HG03095 (cell line): ENCODE results near the gene SYNGR2.
A peak's percentile ranks its signal among the peaks of the same experiment; 100 is the strongest.
"Not testable (repeated sequence)": the region's sequence is repeated elsewhere in the genome, so short reads cannot be mapped to it uniquely, and the experiment has no call there.

ENCODE experiments used
- ATAC-seq: cut with Tn5 transposase; IDR thresholded peaks from one replicate; pipeline ENCODE4 v1.9.1; 2021; ENCODE audit warnings: moderate library complexity; ENCODE audit not compliant: unreplicated experiment

The SYNGR2 gene

DNA sequence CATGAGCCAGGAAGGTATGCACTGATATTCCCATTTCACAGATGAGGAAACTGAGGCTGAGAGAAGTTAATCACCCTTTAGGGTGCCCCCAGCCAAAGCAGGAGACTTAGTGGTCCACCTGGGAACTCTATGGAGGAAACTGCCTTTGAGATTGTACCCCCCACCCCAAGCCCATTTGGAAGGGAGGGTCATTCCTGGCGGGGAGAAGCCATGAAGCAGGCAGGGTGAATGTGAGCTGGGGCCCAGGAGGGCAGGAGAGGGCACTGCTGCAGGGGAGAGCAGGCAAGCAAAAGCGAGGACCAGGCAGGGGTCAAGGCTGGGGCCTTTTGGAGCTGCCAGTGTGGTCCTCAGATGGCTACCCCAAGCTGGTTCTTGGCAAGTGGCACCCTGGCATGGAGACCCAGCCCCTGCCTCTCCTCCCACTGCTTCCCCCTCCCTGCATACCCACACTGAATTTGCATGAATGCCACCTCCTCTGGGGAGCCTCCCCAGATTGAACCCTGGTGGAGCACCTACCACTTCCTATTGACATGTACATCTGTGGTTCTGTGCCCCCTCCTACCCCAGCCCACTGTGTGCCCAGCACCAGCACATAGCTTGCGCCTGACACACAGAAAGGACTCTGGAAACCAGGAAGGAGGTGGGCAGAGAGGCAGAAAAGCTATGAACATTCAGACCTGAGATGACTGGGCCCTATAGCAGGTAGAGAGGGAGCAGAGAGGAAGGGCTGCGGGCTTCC is 38.9 kb upstream of the SYNGR2 start:
- no peak for ATAC-seq

DNA sequence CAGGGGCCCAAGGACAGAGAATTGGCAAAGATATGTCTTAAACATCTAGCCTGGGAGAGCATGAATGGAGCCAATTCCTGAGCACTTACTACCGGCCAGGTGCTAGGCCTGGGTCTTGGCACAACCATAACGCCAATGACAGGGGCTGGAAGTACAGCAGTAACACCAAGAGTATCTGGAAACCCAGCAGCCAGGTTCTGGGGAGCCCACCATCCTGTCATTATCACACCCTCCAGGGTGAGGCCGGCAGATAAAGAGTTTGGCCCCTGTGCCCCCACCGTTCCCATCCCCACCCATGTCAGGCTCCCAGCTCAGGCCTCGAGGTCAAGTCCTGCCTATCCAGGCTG is 38.3 kb upstream of the SYNGR2 start:
- no peak for ATAC-seq

DNA sequence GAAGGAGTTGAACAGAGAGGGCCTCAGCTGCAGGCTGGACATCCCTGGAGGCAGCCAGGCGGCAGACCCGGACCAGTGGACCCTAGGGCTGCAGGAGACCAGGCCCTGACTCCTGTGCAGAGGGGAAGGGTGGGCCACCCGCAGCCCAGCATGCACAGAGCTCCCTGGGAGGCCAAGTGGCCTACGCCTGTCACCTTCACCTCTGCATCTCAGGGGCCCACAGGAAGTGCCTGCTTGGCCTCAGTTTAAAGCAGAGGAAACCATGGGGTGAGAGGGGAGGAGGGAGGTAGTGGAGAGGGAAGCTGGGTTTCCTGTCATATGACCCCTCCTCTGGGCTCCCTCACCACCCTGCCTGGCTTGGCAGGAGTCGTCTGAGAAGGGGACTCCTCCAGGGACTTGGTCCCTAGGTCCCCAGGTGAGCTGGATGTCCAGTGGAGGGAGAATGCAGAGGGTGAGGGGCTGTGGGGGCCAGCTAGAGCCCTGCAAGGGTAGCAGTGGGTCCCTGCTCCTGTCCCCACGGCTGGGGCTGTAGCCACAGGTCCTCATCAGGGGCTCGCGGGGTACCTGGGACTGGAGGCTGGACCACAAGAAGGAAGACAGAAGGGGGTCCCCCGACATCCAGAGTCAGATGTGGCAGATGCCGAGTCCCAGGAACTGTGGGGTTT is 37.8 kb upstream of the SYNGR2 start, which contains the start of gene TMC8:
TMC8 (plus strand) TSS at position 335 of the 665 bp plus-strand sequence. CDS start 818 bp downstream, outside the sequence.
- ATAC-seq = no peak

DNA sequence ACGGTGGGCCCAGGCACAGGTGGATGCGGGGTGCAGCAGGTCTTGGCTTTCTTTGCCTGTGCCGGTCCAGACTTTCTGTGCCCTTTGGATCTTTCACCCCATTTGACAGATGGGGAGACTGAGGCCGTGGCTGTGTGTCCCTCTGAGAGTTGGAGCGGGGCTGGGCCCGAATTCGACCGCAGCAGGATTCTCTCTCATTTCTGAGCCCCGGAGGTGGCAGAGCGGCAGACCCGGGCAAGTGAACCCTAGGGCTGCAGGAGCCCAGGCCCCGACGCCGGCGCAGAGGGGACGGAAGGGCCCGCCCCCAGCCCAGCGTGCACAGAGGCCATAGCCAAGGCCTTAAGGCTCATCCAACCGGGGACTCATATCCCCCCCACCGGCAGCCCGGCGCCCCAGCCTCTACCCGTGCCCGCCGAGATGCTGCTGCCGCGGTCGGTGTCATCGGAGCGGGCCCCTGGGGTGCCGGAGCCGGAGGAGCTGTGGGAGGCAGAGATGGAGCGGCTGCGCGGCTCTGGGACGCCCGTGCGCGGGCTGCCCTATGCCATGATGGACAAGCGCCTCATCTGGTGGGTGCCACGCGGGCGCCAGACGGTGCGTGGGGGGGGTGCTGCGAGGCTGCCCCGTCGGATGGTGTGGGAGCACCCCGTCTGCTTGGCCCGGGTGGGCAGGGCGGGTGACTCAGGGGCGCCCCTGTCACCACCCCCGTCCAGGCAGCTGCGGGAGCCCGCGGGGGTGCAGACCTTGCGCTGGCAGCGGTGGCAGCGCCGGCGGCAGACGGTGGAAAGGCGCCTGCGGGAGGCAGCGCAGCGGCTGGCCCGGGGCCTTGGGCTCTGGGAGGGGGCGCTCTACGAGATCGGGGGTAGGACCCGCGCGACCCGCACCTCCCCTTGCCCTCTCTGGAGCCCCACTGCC is 37.0 kb upstream of the SYNGR2 start:
- no peak for ATAC-seq

DNA sequence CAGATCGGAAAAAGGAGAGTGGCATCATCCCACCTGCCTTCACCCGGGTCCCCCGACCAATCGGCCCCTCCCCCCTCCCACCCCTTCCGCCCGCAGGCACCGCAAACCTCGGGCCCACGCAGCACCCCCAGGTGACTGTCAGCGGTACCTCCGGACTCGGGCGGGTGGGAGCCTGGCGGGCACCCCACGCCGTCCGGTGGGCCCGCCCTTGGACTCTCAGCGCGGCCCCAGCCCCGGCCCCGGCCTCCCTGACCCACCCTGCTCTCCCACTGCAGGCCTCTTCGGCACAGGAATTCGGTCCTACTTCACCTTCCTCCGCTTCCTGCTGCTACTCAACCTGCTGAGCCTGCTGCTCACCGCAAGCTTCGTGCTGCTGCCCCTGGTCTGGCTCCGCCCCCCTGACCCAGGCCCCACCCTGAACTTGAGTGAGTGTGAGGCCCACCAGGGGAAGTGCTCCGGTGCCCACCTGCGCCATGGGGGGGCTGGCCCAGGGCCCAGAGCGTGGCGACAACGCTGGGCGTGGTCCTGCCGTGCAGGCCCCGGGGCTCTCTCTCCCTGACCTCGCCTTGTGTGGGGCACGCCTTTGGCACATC is 36.2 kb upstream of the SYNGR2 start:
- no peak for ATAC-seq

DNA sequence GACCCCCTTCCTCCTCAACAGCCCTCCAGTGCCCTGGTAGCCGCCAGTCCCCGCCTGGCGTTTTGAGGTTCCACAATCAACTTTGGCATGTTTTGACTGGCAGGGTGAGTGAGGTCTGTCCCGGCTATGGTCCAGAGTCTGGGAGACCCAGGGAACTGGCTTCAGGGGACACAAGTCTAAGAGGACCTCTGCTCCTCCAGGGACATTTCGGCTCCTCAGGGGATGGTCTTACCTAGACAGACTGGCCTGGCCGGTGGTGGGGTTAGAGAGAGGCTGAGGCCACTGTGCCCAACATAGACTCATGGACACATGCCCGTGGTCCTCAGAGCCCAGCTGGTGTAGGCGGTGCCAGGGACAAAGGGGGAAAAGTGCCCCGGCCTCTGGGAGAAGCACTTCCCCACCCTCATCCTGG is 35.6 kb upstream of the SYNGR2 start:
- no peak for ATAC-seq

DNA sequence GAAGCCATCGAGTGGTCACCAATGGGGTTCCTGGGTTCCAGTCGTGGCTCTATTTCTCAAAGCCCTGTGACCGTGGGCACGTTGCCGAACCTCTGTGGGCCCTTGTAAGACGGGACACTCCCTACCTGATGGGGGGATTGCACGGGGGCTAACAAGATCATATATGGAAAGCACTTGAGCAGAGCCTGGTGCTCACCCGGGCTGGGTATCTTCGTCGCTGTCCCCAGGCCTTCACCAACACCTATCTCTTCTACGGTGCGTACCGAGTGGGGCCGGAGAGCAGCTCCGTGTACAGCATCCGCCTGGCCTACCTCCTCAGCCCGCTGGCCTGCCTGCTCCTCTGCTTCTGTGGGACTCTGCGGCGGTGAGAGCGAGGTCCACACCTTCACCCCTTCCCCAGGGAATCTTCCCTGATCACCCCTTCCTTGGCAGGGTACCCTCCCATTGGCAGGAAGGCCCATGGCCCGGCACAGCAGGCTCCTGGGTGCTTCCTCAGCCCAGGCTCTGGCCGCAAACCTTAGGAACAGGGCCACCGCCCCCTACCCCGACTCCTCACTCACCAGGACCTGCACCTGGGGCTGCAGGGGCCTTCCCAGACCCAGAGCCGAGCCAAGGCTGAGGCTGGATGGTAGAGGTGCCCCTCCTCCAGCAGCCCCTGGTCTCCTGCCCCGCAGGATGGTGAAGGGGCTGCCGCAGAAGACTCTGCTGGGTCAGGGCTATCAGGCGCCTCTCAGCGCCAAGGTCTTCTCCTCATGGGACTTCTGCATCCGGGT is 35.0 kb upstream of the SYNGR2 start:
- ATAC-seq = no peak

DNA sequence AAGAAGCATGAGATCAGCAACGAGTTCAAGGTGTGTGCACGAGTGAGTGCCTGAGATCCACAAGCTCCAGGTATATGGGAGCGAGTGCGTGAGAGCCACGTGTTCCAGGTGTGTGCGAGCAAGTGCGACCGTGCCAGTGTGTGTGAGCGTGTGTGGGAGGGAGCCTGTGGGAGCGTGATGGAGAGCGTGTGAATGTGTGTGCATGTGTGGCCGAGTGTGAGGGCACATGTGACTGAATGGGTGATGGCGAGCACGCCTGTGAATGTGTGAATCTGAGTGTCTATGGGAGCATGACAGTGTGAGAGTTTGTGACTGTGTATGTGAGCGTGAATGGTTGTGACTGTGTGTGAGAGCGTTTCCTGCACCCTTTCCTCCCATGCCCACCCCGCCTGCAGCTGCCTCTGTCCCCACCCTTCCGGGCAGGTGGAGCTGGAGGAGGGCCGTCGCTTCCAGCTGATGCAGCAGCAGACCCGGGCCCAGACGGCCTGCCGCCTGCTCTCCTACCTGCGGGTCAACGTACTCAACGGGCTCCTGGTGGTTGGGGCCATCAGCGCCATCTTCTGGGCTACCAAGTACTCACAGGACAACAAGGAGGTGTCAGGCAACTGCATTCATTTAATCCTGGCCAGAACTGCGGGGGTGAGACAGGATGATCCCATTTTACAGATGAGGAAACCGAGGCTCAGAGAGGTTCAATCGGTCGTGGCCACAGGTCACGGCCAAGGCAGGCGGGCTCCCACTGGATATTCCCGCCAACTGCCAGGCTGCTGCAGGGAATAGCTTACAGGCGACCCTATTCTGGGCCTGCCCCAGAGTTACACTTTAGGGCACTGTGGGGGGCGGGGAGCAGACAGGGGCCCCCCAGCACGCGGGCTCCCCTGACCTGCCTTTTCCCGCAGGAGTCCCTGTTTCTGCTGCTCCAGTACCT is 34.1 kb upstream of the SYNGR2 start:
- ATAC-seq = no peak

DNA sequence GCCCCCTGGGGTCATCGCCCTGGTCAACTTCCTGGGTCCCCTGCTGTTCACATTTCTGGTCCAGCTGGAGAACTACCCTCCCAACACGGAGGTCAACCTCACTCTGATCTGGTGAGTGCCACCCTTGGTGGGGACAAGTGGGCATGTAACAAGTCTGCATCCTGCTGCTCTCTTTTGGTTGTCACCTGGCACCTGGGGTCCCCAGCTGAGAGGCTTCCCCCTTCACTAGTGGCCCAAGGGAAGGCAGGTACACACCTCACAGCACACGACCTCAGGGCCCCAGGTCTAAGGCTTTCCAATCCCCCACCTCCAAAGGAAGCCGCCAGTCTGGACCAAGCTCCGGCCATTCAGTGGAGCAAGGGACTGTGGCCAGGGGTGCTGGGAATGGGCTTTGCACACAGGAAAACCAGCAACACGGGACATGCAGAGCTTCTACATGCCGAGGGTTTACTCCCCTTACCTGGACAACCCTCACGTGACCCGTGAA is 33.4 kb upstream of the SYNGR2 start:
- ATAC-seq = no peak

DNA sequence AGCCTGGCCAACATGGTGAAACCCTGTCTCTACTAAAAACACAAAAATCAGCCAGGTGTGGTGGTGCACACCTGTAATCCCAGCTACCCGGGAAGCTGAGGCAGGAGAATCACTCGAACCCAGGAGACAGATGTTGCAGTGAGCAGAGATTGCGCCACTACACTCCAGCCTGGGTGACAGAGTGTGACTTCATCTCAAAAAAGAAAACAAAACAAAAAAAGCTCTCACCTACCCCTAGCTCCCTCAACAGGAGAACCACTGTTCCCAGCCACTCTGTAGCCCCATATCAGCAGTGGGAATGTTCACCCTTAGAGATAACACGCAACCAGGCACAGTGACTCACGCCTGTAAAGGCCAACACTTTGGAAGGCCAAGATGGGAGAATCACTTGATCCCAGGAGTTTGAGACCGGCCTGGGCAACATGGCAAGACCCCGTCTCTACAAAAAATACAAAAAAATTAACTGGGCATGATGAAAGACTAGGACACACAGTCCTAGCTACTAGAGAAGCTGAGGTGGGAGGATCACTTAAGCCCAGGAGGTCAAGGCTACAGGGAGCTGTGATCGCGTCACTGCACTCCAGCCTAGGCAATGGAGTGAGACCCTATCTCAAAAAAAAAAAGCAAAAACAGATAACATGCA is 32.4 kb upstream of the SYNGR2 start:
- no peak for ATAC-seq

DNA sequence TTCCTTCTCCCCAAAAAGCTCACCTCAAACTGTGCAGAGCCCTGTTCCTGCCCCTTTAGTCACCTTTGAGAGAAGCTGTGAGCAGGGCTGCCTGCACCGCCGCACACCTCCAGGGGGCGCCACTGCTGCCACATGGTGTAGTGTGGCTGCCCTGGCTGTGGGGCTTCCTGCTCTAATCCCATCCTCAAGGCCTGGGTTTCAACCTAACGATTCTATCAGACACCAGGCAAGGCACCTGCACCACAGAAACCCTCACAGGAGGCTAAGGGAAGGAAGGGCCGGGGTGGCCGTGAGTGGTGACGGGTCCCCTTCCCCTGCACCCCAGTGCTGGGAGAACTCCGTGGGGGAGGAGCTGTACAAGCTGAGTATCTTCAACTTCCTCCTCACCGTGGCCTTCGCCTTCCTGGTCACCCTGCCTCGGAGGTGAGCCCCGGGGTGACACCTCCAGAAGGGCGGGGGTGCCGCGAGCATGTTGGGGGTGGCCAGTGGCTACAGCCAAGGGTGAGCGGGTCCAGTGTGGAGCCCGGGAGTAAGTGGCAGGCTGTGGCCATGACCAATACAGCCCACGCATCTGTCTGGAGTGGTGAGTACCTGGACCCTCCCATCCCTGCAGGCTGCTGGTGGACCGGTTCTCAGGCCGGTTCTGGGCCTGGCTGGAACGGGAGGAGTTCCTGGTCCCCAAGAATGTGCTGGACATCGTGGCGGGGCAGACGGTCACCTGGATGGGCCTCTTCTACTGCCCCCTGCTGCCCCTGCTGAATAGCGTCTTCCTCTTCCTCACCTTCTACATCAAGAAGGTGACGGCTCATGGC is 30.8 kb upstream of the SYNGR2 start:
- no peak for ATAC-seq

DNA sequence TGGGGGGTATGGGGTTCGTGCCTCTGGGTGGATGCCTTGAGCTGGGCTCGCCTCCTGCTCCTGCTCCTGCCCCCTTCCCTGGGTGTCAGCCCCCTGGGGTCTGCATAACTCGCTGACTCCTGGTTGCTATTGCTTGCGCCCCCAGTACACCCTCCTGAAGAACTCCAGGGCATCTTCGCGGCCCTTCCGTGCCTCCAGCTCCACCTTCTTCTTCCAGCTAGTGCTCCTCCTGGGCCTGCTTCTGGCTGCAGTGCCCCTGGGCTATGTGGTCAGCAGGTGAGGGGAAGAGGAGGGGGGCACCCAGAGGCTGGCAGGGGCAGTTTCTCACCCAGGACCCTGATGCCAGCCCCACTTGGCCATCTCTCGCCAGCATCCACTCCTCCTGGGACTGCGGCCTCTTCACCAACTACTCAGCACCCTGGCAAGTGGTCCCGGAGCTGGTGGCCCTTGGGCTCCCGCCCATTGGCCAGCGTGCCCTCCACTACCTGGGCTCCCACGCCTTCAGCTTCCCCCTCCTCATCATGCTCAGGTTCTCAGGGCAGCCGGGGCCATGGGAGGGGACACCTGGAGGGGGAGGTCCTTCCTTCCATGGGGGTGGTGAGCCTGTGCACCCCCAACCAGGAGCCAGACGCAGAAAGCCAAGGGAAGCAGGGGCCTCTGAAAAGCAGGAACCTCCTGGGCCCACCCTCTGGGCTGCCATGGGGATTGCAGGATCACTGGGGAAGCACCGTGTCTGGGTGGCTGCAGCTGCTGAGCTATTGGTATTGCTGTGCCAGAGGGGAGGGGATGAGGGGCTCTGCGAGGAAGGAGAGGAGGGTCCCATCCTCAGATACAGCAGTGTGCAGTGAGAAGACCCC is 29.9 kb upstream of the SYNGR2 start:
- ATAC-seq = no peak

DNA sequence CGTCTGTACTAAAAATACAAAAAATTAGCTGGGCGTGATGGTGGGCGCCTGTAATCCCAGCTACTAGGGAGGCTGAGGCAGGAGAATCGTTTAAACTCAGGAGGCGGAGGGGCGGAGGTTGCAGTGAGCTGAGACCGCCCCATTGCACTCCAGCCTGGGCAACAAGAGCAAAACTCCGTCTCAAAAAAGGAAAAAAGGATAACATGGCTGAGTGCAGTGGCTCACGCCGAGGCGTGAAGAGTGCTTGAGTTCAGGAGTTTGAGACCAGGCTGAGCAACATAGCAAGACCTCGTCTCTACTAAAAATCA is 28.6 kb upstream of the SYNGR2 start:
- ATAC-seq = not testable (repeated sequence)

DNA sequence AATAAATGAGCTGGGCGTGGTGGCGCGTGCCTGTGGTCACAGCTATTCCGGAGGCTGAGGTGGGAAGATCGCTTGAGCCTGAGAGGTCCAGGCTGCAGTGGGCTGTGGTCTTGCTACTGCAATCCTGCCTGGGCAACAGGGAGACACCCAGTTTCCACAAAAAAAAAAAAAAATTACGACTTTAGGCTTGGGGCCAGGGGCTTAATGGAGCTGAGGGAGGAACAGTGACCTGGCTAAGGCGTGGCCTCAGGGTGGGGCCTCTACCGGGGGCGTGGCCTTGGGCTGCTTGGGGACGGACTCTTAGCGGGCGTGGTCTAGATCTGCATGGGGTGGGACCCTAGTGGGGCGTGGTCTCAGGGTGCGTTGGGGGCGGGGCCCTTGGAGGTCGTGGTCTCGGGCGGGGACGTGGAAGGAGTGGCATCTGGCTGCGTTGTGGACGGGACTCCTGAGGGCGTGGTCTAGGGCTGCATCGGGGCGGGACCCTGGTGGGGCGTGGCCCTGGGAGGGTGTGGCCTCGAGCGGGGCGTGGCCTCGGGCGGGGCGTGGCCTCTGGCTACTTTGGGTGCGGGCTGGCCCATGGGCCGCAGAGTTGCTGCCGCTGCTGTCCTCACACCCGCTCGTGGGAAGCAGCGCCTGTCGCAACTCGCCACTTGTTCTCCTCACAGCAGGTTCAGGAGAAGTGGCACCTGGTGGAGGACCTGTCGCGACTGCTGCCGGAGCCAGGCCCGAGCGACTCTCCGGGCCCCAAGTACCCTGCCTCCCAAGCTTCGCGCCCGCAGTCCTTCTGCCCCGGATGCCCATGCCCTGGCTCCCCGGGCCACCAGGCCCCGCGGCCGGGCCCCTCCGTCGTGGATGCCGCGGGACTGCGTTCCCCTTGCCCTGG is 28.0 kb upstream of the SYNGR2 start:
- ATAC-seq = peak; percentile 61

DNA sequence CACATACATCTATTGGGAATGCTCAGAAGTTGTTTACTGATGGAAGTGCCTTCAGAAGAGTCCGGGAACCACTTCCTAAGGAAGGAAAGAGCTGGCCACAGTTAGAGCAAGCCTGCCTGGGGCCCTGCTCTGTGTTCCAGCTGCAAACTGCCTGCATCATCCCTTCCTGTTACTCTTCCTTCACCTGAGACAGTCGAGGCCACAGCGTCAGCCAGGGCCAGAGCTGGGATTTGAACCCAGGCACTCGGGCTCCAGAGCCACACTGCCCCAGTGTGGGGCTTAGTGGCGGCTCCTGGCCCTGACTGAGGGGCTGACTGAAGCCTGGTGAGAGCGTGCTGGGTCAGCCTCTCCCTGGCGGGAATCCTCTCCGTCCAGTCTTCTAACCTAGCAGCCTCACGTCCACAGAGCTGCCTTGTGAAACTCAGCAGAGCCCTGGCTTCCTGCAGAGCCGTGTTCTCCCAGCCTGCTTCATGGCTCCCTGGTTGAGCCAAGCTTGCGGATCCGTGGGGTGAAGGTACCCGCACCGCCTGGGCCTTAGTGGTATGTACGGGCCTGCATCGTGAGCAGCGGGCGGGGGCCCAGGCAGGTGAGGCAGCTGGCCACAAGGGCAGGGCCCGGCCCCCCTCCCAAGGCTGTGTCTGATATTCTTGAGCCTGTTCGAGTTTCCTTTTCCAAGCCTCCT is 26.8 kb upstream of the SYNGR2 start:
- no peak for ATAC-seq
